ENCODE data around the gene BOLA1.

DNA sequence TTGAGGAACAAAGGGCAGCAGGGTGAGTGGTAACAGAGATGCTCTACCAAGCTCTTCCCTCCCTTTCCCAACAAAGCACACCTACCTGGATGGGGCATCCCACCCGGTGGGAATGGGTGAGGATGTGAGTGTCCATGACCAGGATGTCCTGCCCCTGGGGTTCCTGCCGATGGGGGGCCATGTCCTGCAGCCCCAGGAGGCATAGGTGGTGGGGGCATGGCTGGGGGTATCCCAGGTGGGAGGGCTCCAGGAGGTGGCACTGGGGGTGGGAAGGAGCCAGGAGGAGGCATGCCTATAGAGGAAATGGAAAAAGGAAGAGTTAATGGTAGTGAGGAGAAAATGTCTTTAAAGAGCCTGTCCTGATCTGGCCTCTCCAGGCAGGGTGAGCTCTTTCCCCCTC is 26.4 kb downstream of the BOLA1 start:
- TF ChIP-seq, protein P1, sequence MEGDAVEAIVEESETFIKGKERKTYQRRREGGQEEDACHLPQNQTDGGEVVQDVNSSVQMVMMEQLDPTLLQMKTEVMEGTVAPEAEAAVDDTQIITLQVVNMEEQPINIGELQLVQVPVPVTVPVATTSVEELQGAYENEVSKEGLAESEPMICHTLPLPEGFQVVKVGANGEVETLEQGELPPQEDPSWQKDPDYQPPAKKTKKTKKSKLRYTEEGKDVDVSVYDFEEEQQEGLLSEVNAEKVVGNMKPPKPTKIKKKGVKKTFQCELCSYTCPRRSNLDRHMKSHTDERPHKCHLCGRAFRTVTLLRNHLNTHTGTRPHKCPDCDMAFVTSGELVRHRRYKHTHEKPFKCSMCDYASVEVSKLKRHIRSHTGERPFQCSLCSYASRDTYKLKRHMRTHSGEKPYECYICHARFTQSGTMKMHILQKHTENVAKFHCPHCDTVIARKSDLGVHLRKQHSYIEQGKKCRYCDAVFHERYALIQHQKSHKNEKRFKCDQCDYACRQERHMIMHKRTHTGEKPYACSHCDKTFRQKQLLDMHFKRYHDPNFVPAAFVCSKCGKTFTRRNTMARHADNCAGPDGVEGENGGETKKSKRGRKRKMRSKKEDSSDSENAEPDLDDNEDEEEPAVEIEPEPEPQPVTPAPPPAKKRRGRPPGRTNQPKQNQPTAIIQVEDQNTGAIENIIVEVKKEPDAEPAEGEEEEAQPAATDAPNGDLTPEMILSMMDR (conservative IDR thresholded peaks at IDR 0.05; ENCODE audit: low read depth in 2 of 2), result no peak
- no peak for TF ChIP-seq EZH2 (IDR thresholded peaks at IDR 0.05; ENCODE audit: low read depth, unreplicated experiment)
- TF ChIP-seq EZH2phosphoT487 (IDR thresholded peaks at IDR 0.05; ENCODE audit: unreplicated experiment), result no peak
- TF ChIP-seq JUNB (IDR thresholded peaks at IDR 0.05; ENCODE audit: unreplicated experiment), result no peak
- no peak for TF ChIP-seq POLR2AphosphoS5 (IDR thresholded peaks at IDR 0.05; ENCODE audit: low read depth)
- no peak for TF ChIP-seq NANOG (IDR thresholded peaks at IDR 0.05; ENCODE audit: borderline replicate concordance)
- no peak for TF ChIP-seq ZNF114 (CRISPR knock-in tag; IDR thresholded peaks at IDR 0.05)
- TF ChIP-seq, protein P2, sequence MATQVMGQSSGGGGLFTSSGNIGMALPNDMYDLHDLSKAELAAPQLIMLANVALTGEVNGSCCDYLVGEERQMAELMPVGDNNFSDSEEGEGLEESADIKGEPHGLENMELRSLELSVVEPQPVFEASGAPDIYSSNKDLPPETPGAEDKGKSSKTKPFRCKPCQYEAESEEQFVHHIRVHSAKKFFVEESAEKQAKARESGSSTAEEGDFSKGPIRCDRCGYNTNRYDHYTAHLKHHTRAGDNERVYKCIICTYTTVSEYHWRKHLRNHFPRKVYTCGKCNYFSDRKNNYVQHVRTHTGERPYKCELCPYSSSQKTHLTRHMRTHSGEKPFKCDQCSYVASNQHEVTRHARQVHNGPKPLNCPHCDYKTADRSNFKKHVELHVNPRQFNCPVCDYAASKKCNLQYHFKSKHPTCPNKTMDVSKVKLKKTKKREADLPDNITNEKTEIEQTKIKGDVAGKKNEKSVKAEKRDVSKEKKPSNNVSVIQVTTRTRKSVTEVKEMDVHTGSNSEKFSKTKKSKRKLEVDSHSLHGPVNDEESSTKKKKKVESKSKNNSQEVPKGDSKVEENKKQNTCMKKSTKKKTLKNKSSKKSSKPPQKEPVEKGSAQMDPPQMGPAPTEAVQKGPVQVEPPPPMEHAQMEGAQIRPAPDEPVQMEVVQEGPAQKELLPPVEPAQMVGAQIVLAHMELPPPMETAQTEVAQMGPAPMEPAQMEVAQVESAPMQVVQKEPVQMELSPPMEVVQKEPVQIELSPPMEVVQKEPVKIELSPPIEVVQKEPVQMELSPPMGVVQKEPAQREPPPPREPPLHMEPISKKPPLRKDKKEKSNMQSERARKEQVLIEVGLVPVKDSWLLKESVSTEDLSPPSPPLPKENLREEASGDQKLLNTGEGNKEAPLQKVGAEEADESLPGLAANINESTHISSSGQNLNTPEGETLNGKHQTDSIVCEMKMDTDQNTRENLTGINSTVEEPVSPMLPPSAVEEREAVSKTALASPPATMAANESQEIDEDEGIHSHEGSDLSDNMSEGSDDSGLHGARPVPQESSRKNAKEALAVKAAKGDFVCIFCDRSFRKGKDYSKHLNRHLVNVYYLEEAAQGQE (IDR thresholded peaks at IDR 0.05; ENCODE audit: unreplicated experiment), result no peak
- TF ChIP-seq, protein P3, sequence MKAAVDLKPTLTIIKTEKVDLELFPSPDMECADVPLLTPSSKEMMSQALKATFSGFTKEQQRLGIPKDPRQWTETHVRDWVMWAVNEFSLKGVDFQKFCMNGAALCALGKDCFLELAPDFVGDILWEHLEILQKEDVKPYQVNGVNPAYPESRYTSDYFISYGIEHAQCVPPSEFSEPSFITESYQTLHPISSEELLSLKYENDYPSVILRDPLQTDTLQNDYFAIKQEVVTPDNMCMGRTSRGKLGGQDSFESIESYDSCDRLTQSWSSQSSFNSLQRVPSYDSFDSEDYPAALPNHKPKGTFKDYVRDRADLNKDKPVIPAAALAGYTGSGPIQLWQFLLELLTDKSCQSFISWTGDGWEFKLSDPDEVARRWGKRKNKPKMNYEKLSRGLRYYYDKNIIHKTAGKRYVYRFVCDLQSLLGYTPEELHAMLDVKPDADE (IDR thresholded peaks at IDR 0.05), result no peak
